ENCODE data around the gene MAP4. TPM values are rescaled to one million over a fixed set of nuclear protein-coding genes. Genes with fewer than 3 reads are reported as not detected.

MAP4 gene
- total RNA-seq, 1 experiment from 2014 or later = 140 TPM

DNA sequence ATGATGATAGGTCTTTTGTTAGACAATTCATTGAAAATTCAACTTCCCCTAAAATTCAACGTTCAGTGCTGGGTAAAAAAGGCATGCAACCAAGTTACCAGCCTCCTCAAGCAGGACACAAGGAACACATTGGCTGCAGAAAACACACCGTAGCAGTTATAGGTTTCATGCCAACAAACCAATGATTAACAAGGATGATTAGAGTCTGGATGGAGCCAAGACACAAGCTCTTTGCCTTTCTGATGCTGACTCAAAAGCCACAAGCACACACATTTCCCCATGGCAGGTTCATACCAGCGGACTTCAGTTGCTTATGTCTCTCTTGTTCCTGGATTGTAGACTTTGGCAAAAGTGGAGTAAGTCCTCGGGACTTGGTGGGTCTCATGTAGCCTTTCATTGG is 107.5 kb downstream of the MAP4 start:
- H4K8ac ChIP-seq (replicated peaks; ENCODE audit: insufficient read length, low read depth, low read length) = no peak overlapping the region
- no peak for DNase-seq
- no peak overlapping the region for H3K23ac ChIP-seq (ENCODE audit: insufficient read length, low read depth, low read length)
- Mint-ChIP-seq H3K4me1 (peaks cover 15 to 24% of the 10 kb centered on the region in 2 experiments), H3K4me3 (no peak overlapping the region), H3K27ac (peak overlapping the region in 1 of 3 experiments; percentile 53; a peak in 1 of 7 replicates), H3K27me3 (ENCODE audit: low read depth) (no peaks in the 10 kb centered on the region), H3K9me3 (no peaks in the 10 kb centered on the region), H3K36me3 (ENCODE audit: insufficient read depth in 1 of 3, low read depth in 3 of 3) (peaks cover 7 to 41% (median 25%) of the 10 kb centered on the region in 3 experiments; a peak in 6 of 7 replicates)
- H3K56ac ChIP-seq (ENCODE audit: insufficient read length, low read depth, low read length) = no peak overlapping the region
- no peak overlapping the region for H3K4me2 ChIP-seq (ENCODE audit: insufficient read depth, insufficient read length, low read length)
- no peak overlapping the region for H2BK120ac ChIP-seq (ENCODE audit: low read depth, low read length, poor library complexity, severe bottlenecking)
- no peak overlapping the region for H3K18ac ChIP-seq (ENCODE audit: insufficient read length, low read depth, low read length)
- H3K9me3 ChIP-seq (ENCODE audit: control insufficient read depth, low read depth, low read length) = no peaks in the 10 kb centered on the region
- no peak overlapping the region for H3K14ac ChIP-seq (ENCODE audit: insufficient read depth, low read length)
- H2BK12ac ChIP-seq (ENCODE audit: insufficient read length, low read depth, low read length) = no peak overlapping the region
- no peaks in the 10 kb centered on the region for H4K20me1 ChIP-seq (ENCODE audit: control insufficient read depth, insufficient read depth, insufficient read length)
- H3K27me3 ChIP-seq (ENCODE audit: insufficient read depth, low read length) = no peaks in the 10 kb centered on the region
- H3T11ph ChIP-seq (ENCODE audit: low read length) = no peak overlapping the region
- H3K4me1 ChIP-seq (ENCODE audit: insufficient read depth, low read length) = no peaks in the 10 kb centered on the region
- no peak overlapping the region for H2AFZ ChIP-seq (ENCODE audit: low read length)
- WGBS (ENCODE audit: extremely low coverage, insufficient read length, low lambda C conversion rate) = no CpG with 5 or more reads among the region's 4 CpGs
- no peak overlapping the region for H3K27ac ChIP-seq (ENCODE audit: insufficient read length, low read depth, low read length)
- TF ChIP-seq, protein P1, sequence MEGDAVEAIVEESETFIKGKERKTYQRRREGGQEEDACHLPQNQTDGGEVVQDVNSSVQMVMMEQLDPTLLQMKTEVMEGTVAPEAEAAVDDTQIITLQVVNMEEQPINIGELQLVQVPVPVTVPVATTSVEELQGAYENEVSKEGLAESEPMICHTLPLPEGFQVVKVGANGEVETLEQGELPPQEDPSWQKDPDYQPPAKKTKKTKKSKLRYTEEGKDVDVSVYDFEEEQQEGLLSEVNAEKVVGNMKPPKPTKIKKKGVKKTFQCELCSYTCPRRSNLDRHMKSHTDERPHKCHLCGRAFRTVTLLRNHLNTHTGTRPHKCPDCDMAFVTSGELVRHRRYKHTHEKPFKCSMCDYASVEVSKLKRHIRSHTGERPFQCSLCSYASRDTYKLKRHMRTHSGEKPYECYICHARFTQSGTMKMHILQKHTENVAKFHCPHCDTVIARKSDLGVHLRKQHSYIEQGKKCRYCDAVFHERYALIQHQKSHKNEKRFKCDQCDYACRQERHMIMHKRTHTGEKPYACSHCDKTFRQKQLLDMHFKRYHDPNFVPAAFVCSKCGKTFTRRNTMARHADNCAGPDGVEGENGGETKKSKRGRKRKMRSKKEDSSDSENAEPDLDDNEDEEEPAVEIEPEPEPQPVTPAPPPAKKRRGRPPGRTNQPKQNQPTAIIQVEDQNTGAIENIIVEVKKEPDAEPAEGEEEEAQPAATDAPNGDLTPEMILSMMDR (conservative IDR thresholded peaks at IDR 0.05) = no peak
- no peaks in the 10 kb centered on the region for H3K23me2 ChIP-seq (ENCODE audit: insufficient read length, low read depth, low read length, poor library complexity, severe bottlenecking)
- H4K5ac ChIP-seq (ENCODE audit: insufficient read length, low read depth, low read length) = no peak overlapping the region
- H3K4ac ChIP-seq (ENCODE audit: low read depth, low read length) = no peak overlapping the region
- H3K79me1 ChIP-seq (ENCODE audit: insufficient read depth, low read depth, low read length, poor library complexity, severe bottlenecking) = no peaks in the 10 kb centered on the region
- no peak overlapping the region for H3K9ac ChIP-seq (ENCODE audit: extremely low read depth, insufficient read length, low read length)
- H2BK5ac ChIP-seq (ENCODE audit: insufficient read length, low read length) = no peak overlapping the region
- no peak overlapping the region for H4K91ac ChIP-seq (ENCODE audit: insufficient read length, low read depth, low read length)
- no peak overlapping the region for H2AK5ac ChIP-seq (ENCODE audit: insufficient read length, low read length)
- no peak overlapping the region for H2BK20ac ChIP-seq (ENCODE audit: low read depth, low read length, poor library complexity, severe bottlenecking)
- H2BK15ac ChIP-seq (ENCODE audit: low read depth, low read length) = no peak overlapping the region
- no peaks in the 10 kb centered on the region for H3K79me2 ChIP-seq (ENCODE audit: insufficient read depth, low read length)

Measured in H9 (cell line).